PFSK-1 (cell line): Measurements from ENCODE around the gene SNX9.

ENCODE experiments used
- FOXP2 ChIP-seq: optimal IDR thresholded peaks from 2 replicates; pipeline ENCODE3; 2011; ENCODE audit warnings: borderline replicate concordance, control low read depth, inconsistent platforms; ENCODE audit not compliant: insufficient read depth; ENCODE audit errors: extremely low read length, extremely low read depth
- POLR2AphosphoS5 ChIP-seq: IDR thresholded peaks from 2 replicates; pipeline ENCODE4 v1.6.1; 2012; ENCODE audit warnings: low read depth, mild to moderate bottlenecking, control low read depth, low read length, moderate library complexity
- SIN3A ChIP-seq: IDR thresholded peaks from 2 replicates; pipeline ENCODE4 v1.6.1; 2012; ENCODE audit warnings: mild to moderate bottlenecking, low read length, moderate library complexity, borderline replicate concordance; ENCODE audit not compliant: insufficient read depth
- TAF1 ChIP-seq: IDR thresholded peaks from 2 replicates; pipeline ENCODE4 v1.6.1; 2012; ENCODE audit warnings: low read length, control low read depth, borderline replicate concordance; ENCODE audit not compliant: insufficient read depth
- TF ChIP-seq, protein P1 (sequence below), 2 experiments: IDR thresholded peaks; 2 replicates each; pipeline versions ENCODE4 v1.6.1 to v1.8.0; 2011 to 2012; ENCODE audit warnings: low read depth in 2 of 2, low read length in 2 of 2, control low read depth in 1 of 2, inconsistent platforms in 1 of 2, mild to moderate bottlenecking in 1 of 2, moderate library complexity in 1 of 2; ENCODE audit not compliant: insufficient read depth in 1 of 2

The SNX9 gene

DNA sequence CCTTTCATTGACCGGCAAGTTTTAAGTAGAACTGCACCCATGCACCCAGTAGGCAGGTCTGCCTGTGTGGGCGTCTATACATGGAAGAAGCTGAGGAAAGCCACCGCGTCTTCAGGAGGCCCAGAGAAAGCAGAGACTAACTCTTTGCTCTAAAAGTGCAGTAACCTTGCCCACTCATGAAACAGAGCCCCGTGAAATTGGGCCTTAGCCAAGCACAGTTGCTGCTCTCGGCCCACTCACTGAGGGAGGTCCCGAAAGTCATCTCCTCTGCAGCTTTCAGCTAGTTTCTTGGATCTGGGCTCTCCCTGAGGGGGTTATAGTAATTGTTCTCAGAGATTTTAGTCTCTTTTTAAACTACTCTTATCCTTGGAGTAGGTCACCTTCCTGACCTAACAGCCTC is 84.6 kb downstream of the SNX9 start:
- TF ChIP-seq FOXP2 = no peak
- no peak for TF ChIP-seq TAF1
- TF ChIP-seq, protein P1, sequence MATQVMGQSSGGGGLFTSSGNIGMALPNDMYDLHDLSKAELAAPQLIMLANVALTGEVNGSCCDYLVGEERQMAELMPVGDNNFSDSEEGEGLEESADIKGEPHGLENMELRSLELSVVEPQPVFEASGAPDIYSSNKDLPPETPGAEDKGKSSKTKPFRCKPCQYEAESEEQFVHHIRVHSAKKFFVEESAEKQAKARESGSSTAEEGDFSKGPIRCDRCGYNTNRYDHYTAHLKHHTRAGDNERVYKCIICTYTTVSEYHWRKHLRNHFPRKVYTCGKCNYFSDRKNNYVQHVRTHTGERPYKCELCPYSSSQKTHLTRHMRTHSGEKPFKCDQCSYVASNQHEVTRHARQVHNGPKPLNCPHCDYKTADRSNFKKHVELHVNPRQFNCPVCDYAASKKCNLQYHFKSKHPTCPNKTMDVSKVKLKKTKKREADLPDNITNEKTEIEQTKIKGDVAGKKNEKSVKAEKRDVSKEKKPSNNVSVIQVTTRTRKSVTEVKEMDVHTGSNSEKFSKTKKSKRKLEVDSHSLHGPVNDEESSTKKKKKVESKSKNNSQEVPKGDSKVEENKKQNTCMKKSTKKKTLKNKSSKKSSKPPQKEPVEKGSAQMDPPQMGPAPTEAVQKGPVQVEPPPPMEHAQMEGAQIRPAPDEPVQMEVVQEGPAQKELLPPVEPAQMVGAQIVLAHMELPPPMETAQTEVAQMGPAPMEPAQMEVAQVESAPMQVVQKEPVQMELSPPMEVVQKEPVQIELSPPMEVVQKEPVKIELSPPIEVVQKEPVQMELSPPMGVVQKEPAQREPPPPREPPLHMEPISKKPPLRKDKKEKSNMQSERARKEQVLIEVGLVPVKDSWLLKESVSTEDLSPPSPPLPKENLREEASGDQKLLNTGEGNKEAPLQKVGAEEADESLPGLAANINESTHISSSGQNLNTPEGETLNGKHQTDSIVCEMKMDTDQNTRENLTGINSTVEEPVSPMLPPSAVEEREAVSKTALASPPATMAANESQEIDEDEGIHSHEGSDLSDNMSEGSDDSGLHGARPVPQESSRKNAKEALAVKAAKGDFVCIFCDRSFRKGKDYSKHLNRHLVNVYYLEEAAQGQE (IDR thresholded peaks at IDR 0.05; ENCODE audit: insufficient read depth in 1 of 2, low read depth in 2 of 2, low read length in 2 of 2) = no peak
- no peak for TF ChIP-seq POLR2AphosphoS5
- TF ChIP-seq SIN3A = no peak

DNA sequence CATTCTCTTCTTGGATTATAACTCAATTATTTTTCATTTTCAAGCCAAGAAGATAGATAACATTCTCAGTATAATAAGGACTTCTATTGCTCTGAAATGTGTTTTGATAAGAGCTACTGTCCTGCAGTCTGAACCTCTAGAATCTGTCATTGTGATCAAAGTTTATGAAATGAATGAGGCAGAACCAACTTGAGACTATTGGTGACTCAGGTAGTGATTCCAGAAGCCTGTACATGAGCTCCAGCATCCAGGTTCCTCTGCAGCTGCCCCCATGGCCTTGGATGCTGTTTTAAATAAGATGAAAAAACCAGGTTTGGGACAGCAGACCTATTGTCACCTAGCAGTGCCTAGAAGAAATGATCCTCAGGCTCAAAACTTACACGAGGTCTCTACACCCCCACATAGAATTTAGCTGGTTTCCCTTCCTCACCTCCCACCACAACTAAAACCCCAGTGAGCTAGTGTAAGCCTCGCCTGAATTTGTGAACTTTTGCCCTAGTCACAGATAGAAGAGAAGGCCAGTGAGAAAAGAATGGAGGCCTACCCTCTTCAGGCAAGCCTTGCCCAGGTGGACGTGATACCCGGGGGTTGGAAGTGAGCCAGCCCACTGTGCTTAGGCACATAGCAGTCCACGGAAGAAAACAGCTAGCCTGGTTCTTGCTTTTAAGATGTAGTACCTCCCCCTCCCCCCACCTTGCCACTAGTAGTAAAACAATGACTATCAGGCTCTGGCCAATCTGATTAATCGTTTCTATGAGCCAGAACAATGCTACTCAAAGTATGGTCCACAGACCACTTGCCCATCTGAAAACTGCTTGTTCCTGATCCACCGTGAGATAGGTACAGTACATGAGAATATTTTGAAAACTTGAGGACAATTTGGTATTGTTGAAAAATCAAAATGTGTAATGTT is 85.6 kb downstream of the SNX9 start:
- TF ChIP-seq FOXP2 = no peak
- TF ChIP-seq POLR2AphosphoS5 = no peak
- no peak for TF ChIP-seq TAF1
- TF ChIP-seq, protein P1 (IDR thresholded peaks at IDR 0.05; ENCODE audit: insufficient read depth in 1 of 2, low read depth in 2 of 2, low read length in 2 of 2) = no peak
- TF ChIP-seq SIN3A = no peak

DNA sequence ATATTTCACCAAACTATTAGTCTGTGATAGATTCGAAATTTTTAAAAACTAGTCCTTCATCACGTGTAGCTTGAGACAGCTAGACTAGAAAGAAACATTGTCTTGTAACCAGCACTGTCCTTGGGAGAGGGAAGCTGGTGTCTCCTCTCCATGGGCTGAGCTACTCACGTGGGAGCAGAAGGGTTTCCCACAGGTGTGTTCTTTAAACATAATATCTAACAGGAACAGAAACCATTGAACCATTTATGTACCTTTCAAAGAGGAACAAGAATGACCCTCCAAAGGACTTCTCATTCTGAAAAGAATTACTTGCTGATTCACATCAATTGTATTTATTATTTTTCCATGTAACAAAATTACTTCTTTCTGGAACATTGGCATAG is 86.2 kb downstream of the SNX9 start:
- TF ChIP-seq SIN3A = no peak
- no peak for TF ChIP-seq POLR2AphosphoS5
- TF ChIP-seq TAF1 = no peak
- TF ChIP-seq FOXP2 = no peak
- TF ChIP-seq, protein P1 (IDR thresholded peaks at IDR 0.05; ENCODE audit: insufficient read depth in 1 of 2, low read depth in 2 of 2, low read length in 2 of 2) = no peak

DNA sequence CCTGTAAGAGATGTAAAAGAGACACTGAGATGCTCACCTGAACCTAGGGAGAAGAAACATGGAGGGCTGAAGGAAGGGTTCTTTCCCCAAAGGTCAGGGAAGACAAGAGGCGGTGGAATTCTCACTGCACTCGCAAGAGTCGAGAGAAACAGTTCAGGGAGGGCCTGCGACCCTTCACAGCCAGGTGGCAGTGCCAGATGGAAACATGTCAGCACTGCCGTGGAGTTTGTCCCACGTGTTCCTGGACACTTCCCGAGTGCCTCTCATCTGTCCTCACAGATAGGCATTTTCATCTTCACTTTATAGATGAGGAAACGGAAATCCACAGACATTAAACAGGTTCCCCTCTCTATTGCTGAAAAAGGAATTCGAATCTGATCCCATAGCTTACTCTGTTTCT is 88.2 kb downstream of the SNX9 start:
- TF ChIP-seq SIN3A = no peak
- TF ChIP-seq, protein P1 (IDR thresholded peaks at IDR 0.05; ENCODE audit: insufficient read depth in 1 of 2, low read depth in 2 of 2, low read length in 2 of 2) = no peak
- TF ChIP-seq POLR2AphosphoS5 = no peak
- TF ChIP-seq TAF1 = no peak
- TF ChIP-seq FOXP2 = no peak

DNA sequence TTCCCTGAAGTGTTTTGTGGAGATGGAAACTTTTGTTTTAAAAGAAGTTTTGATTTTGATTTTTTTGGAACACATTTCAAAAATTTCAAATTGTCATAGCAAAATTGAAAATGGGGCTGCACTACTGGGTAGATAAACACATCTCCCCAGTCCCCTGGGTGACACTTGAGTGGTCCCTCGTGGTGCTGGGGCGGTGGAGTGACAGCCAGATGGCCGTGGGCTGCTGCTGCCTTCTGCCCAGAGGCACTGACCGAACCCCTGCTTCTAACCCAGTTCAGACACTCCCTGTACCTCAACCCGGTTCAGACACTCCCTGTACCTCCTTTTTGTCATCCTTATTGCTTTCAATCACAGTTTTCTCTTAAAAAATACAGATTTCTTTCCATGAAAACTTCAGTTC is 88.7 kb downstream of the SNX9 start:
- TF ChIP-seq FOXP2 = no peak
- no peak for TF ChIP-seq SIN3A
- no peak for TF ChIP-seq TAF1
- TF ChIP-seq POLR2AphosphoS5 = no peak
- TF ChIP-seq, protein P1 (IDR thresholded peaks at IDR 0.05; ENCODE audit: insufficient read depth in 1 of 2, low read depth in 2 of 2, low read length in 2 of 2) = no peak
